Measurements from ENCODE around the gene ICAM1. TPM values are rescaled to one million over a fixed set of nuclear protein-coding genes. Genes with fewer than 3 reads are reported as not detected.

The ICAM1 gene
- total and polyA plus RNA-seq, 2 of the 13 experiments (the other 11 are each of a cell fraction or from before 2014, with no cell fraction given), result 37.9 to 98.4 TPM

DNA sequence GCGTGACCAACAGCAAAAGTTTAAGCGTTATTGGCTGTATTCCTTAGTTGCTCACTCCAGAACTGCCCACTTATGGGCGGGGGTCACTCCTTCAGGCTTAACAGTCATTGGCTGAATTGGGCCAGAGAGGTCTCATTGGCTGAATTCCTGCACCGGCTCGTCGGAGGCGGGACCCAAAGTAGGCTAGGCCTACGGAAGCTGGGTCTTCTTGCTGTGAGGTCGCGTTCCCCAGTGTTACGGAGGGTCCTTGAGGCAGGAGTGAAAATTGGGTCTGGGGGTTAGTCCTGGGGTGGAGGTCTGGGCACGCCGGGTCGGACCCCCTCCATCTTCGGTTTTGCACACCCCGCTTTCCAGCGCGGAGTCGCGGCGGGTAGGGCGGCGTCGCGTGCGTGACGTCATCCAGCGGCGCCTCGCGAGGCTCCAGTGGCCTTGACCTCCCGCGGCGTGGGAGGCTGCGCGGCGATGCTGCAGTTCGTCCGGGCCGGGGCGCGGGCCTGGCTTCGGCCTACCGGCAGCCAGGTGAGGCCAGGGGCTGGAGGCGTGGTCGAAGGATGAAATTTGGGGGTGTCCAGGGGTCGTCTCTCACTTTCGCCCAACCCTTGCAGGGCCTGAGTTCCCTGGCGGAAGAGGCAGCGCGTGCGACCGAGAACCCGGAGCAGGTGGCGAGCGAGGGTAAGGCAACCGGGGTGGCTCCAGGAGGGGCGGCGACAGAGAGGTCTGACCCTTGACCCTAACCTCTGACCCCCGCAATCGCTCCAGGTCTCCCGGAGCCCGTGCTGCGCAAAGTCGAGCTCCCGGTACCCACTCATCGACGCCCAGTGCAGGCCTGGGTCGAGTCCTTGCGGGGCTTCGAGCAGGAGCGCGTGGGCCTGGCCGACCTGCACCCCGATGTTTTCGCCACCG, 18.9 kb upstream of the ICAM1 start, which contains the start of gene MRPL4 (continued):
- TF ChIP-seq ZNF788 (CRISPR knock-in tag; IDR thresholded peaks at IDR 0.05; ENCODE audit: borderline replicate concordance), result peak; percentile 90; the same call in 1 of the 2 replicates
- TF ChIP-seq ATF7 (IDR thresholded peaks at IDR 0.05), result peak; percentile 98
- no peak; the same call in 1 of the 2 replicates for TF ChIP-seq ATF7 (CRISPR knock-in tag; IDR thresholded peaks at IDR 0.05)
- no peak for TF ChIP-seq KLF11 (CRISPR knock-in tag; IDR thresholded peaks at IDR 0.05)
- TF ChIP-seq, protein P1, sequence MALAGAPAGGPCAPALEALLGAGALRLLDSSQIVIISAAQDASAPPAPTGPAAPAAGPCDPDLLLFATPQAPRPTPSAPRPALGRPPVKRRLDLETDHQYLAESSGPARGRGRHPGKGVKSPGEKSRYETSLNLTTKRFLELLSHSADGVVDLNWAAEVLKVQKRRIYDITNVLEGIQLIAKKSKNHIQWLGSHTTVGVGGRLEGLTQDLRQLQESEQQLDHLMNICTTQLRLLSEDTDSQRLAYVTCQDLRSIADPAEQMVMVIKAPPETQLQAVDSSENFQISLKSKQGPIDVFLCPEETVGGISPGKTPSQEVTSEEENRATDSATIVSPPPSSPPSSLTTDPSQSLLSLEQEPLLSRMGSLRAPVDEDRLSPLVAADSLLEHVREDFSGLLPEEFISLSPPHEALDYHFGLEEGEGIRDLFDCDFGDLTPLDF (CRISPR knock-in tag; IDR thresholded peaks at IDR 0.05), result peak; percentile 77; the same call in 1 of the 2 replicates
- TF ChIP-seq PRMT3 (CRISPR knock-in tag; IDR thresholded peaks at IDR 0.05; ENCODE audit: borderline replicate concordance, low read depth), result no peak
- TF ChIP-seq, protein P2, sequence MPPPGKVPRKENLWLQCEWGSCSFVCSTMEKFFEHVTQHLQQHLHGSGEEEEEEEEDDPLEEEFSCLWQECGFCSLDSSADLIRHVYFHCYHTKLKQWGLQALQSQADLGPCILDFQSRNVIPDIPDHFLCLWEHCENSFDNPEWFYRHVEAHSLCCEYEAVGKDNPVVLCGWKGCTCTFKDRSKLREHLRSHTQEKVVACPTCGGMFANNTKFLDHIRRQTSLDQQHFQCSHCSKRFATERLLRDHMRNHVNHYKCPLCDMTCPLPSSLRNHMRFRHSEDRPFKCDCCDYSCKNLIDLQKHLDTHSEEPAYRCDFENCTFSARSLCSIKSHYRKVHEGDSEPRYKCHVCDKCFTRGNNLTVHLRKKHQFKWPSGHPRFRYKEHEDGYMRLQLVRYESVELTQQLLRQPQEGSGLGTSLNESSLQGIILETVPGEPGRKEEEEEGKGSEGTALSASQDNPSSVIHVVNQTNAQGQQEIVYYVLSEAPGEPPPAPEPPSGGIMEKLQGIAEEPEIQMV (CRISPR knock-in tag; IDR thresholded peaks at IDR 0.05; ENCODE audit: low read depth), result no peak
- peak; percentile 93 for TF ChIP-seq ZNF501 (CRISPR knock-in tag; IDR thresholded peaks at IDR 0.05)
- TF ChIP-seq, protein P3, sequence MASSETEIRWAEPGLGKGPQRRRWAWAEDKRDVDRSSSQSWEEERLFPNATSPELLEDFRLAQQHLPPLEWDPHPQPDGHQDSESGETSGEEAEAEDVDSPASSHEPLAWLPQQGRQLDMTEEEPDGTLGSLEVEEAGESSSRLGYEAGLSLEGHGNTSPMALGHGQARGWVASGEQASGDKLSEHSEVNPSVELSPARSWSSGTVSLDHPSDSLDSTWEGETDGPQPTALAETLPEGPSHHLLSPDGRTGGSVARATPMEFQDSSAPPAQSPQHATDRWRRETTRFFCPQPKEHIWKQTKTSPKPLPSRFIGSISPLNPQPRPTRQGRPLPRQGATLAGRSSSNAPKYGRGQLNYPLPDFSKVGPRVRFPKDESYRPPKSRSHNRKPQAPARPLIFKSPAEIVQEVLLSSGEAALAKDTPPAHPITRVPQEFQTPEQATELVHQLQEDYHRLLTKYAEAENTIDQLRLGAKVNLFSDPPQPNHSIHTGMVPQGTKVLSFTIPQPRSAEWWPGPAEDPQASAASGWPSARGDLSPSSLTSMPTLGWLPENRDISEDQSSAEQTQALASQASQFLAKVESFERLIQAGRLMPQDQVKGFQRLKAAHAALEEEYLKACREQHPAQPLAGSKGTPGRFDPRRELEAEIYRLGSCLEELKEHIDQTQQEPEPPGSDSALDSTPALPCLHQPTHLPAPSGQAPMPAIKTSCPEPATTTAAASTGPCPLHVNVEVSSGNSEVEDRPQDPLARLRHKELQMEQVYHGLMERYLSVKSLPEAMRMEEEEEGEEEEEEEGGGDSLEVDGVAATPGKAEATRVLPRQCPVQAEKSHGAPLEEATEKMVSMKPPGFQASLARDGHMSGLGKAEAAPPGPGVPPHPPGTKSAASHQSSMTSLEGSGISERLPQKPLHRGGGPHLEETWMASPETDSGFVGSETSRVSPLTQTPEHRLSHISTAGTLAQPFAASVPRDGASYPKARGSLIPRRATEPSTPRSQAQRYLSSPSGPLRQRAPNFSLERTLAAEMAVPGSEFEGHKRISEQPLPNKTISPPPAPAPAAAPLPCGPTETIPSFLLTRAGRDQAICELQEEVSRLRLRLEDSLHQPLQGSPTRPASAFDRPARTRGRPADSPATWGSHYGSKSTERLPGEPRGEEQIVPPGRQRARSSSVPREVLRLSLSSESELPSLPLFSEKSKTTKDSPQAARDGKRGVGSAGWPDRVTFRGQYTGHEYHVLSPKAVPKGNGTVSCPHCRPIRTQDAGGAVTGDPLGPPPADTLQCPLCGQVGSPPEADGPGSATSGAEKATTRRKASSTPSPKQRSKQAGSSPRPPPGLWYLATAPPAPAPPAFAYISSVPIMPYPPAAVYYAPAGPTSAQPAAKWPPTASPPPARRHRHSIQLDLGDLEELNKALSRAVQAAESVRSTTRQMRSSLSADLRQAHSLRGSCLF (CRISPR knock-in tag; IDR thresholded peaks at IDR 0.05; ENCODE audit: borderline replicate concordance), result no peak
- no peak for TF ChIP-seq ZNF816 (CRISPR knock-in tag; IDR thresholded peaks at IDR 0.05; ENCODE audit: borderline replicate concordance)
- TF ChIP-seq SPEN (CRISPR knock-in tag; IDR thresholded peaks at IDR 0.05; ENCODE audit: low read depth), result peak; percentile 99
- TF ChIP-seq, protein P4, sequence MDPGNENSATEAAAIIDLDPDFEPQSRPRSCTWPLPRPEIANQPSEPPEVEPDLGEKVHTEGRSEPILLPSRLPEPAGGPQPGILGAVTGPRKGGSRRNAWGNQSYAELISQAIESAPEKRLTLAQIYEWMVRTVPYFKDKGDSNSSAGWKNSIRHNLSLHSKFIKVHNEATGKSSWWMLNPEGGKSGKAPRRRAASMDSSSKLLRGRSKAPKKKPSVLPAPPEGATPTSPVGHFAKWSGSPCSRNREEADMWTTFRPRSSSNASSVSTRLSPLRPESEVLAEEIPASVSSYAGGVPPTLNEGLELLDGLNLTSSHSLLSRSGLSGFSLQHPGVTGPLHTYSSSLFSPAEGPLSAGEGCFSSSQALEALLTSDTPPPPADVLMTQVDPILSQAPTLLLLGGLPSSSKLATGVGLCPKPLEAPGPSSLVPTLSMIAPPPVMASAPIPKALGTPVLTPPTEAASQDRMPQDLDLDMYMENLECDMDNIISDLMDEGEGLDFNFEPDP (CRISPR knock-in tag; conservative IDR thresholded peaks at IDR 0.05), result peak; percentile 100
- peak; percentile 81 for TF ChIP-seq SALL1 (CRISPR knock-in tag; IDR thresholded peaks at IDR 0.05)
- TF ChIP-seq ZBTB1 (CRISPR knock-in tag; IDR thresholded peaks at IDR 0.05; ENCODE audit: borderline replicate concordance), result no peak
- peak; percentile 88 for TF ChIP-seq ATF7-NPFF (CRISPR knock-in tag; IDR thresholded peaks at IDR 0.05; ENCODE audit: low read depth)
- TF ChIP-seq SOX6 (IDR thresholded peaks at IDR 0.05), result no peak
- no peak for TF ChIP-seq SOX6 (CRISPR knock-in tag; IDR thresholded peaks at IDR 0.05)

All from HepG2 (cell line).